Stimulated activated CD8-positive, alpha-beta memory T cell treated with anti-CD3 and anti-CD28 coated beads, Interleukin-15, amount 100 ng/mL, for 1 hour (primary cell): Measurements from ENCODE around the gene ESPNL.

Experiments
- DNase-seq: peaks from one replicate; pipeline ENCODE4 v3.0.0-alpha.2; 2020; ENCODE audit warnings: low read depth

The ESPNL gene

GRCh38 chr2:238128061-238128440 lies 27.9 kb downstream of the ESPNL start:
- no peak for DNase-seq

GRCh38 chr2:238128534-238129001 lies 28.4 kb downstream of the ESPNL start:
- no peak for DNase-seq

DNA sequence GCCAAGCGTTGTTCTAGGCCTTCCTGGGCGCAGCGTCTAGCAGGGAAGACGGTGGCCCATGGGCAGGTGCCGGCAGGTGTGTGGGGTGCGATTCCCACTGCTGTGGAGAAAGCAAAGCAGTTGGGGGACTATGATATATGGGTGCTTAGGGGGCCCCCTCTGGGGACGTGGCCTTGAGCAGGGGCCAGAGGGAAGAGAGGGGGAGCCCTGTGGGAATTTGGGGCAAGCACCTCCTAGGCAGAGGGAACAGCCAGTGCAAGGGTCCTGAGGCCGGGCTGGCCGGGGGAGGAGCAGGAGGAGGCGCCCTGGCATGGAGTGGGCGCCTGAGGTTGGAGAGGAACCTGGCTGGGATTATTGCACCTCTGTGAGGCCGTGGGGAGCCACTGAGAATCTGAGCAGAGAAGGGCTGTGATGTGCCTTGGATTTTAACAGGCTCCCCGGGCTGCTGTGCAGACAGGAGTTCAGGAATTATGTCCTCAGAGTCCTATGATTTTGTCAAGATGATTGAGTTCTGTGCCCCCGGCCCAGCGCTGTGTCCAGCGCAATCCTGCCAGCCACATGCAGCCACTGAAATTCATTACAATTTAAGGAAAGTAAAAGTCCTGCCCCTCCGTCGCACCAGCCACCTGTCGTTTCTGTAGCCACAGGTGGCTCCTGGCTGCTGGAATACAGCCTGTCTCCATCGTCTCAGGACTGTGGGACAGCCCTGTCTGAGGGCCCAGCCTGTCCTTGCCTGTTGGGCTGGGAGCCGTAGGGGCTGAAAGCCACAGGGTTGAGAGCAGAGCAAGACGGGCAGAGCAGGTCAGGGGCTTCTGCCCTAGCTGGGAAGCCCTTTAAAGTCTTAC lies 29.2 kb downstream of the ESPNL start:
- no peak for DNase-seq

GRCh38 chr2:238130111-238130695 lies 30.1 kb downstream of the ESPNL start:
- no peak for DNase-seq

DNA sequence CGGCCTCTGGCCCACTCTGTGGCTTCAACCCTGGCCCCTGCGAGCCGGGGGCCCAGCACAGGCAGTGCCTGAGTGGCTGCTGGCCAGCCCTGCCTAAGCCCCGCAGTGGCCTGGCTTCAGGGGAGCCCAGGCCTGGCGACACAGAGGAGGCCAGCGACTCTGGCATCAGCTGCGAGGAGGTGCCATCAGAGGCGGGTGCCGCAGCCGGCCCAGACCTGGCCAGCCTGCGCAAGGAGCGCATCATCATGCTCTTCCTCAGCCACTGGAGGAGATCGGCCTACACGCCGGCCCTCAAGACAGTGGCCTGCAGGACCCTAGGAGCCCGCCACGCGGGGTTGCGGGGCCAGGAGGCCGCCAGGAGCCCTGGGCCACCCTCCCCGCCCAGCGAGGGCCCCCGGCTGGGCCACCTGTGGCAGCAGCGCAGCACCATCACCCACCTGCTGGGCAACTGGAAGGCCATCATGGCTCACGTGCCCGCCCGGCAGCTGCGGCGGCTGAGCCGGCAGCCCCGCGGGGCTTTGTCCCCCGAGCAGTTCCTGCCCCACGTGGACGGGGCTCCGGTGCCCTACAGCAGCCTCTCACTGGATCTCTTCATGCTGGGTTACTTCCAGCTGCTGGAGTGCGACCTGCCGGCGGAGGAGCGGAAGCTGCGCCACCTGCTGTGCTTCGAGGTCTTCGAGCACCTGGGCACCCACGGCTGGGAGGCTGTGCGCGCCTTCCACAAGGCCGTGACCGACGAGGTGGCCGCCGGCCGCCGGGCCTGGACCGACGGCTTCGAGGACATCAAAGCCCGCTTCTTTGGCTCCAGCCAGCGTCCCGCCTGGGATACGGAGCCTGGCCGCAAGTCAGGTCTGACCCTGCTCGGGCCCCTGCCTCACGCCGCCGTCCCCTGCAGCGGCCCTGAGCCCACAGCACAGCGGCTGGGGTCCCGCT lies 30.8 kb downstream of the ESPNL start:
- DNase-seq, result no peak

GRCh38 chr2:238131761-238132462 lies 31.8 kb downstream of the ESPNL start:
- DNase-seq, result no peak

DNA sequence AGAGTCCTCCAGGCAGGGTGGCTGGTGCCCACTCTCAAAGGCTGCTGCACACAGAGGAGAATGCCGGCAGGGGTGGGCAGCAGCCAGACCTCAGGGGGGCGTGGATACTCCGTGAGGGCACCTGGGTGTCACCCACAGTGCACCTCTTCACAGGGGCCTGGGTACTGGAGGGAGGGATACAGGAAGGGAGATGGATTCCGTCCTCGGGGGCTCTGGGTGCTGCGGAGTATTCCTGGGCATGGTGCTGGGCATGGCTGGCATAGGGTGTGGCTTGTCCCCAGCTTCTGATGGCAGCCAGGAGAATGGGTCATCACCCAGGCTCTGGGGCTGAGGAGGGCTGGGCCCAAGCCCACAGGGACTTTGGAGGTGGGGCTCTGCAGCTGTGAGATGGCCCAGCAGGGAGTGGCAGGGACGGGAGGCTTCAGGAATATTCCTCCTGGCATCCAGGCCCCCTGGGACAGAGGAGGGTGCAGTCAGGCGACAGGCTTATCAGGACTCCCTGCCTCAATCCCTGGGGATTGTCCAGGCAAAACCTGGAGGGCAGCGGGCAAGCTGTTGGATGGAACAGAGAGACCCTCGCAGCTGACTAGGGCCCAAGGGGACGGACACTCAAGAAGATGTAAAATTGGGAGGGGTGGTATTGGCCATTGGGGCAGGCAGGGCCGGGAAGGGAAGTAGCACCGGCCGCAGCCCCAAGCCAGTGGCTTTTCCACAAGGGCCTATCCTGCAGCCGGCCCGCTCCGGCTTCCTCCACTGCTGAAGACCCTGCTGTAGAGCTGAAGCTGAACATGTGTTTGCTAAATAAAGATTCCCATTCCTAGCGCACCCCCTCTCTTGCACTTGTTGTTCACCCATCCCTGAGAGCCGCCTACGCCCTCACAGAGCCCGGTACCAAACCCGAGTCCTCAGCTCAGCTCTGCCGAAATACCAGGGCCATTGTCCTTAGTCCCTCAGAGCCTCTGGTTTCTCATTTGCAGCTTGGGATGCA lies 32.6 kb downstream of the ESPNL start:
- no peak for DNase-seq

DNA sequence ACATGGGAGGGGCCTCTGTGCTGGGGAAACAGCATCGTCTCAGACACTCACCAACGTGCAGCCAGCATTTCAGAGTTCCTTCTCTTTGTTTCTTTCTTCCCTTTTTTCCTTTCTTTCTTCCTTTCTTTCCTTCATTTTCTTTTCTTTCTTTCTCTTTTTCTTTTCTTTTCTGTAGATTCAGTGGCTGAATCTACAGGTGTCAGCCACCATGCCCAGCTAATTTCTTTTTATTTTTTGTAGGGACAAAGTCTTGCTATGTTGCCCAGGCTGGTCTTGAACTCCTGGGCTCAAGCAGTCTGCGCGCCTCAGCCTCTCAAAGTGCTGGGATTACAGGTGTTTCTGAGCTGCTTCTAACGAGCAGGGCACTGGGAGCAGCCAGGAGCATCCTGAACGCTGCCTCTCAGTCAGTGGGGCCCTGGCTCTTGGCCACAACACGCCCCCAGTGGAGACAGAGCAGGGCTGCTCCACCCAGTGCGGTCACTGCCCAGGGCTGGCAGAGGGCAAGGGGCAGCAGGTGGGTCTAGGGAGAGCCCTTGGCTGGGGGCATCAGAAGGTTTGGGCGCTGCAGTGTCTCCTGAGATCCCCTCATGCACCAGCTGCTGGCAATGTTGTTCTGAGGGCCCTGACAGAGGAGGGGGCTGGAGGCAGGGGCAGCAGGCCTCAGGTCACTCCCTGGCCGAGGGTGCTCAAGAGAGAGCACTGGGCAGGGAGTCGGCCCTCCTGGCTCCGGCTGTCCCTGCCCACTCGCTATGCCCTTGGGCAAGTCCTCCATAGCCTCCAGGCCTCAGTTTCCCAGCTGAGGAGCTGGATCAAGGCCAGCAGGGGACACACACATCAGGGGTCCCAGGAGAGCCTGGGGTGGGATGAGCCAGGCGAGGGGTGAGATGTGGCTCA lies 33.6 kb downstream of the ESPNL start:
- DNase-seq, result no peak

DNA sequence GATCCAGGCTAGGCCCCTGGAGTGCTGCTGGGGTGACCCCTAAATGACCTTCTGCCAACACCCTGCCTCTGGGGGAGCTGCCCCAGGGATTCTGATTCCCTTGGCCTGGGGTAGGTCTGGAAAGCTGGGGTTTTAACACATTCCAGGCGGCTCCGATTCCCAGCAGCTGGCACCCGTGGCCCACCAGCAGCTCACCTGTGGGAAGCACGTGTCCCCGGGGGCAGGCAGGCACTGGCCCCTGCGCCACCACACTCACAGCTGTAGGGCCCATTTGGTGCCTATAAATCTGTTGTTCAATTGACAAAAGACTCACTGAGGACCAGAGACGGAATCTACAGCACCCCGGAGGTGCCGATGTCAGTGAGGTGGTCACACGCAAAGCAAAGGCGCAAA lies 34.2 kb downstream of the ESPNL start:
- DNase-seq, result no peak

DNA sequence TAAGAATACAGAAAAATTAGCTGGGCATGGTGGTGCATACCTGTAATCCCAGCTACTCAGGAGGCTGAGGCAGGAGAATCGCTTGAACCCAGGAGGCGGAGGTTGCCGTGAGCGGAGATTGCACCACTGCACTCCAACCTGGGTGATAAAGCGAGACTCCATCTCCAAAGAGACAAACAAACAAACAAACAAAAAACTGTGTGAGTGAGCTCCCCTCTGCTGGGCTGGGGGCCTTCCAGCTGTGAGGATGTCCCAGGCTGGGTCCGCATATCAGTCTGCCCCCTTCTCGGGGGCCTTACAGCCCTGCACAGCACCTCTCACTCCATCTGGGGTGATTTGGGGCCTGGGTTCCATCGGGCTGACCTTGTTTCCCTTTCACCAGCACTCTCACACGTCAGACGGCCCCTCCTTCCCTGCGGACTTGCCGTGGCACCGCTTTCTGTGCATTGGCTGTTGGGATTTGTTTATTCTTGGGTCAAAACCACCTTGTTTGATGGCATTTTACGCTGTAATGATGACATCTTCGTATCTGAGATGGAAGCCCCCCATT lies 35.5 kb downstream of the ESPNL start:
- no peak for DNase-seq

DNA sequence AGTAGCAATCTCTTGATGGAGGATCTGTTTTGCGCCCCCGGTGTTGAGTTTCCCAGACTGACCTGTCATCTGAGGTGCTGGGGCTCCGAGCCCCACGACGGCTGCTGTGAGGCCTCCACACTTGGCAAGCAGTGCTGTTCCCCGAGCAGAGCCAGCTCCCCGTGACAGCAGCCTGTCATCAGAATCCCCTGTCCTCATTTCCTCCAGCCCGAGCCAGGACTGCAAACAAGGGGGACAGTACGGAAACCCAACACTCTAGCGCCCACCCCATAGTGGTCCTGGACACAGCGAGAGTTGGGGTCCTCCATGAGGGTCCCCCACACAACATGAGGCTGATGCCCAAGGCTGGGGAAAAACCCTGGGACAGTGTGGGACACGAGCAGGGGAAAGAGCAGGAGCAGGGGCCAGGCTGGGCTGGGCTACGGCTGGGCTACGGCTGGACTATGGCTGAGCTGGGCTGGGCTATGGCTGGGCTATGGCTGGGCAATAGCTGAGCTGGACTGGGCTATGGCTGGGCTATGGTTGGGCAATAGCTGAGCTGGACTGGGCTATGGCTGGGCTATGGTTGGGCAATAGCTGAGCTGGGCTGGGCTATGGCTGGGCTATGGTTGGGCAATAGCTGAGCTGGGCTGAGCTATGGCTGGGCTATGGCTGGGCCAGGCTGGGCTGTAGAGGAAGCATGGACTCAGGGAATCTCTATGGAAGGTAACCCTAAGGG lies 36.8 kb downstream of the ESPNL start:
- DNase-seq, result no peak

- no peak for DNase-seq
Observed at GRCh38 chr2:238137885-238138284, 37.7 kb downstream of the ESPNL start.

GRCh38 chr2:238138331-238139195 lies 38.4 kb downstream of the ESPNL start, which contains the start of gene KLHL30:
TSS of gene KLHL30 (plus strand) at chr2:238138668. CDS start at chr2:238140755, 2,087 bp downstream.
- DNase-seq, result no peak

GRCh38 chr2:238139196-238140039 lies 39.3 kb downstream of the ESPNL start:
- DNase-seq, result no peak

- no peak for DNase-seq
Observed at GRCh38 chr2:238140040-238140439, 39.9 kb downstream of the ESPNL start.

DNA sequence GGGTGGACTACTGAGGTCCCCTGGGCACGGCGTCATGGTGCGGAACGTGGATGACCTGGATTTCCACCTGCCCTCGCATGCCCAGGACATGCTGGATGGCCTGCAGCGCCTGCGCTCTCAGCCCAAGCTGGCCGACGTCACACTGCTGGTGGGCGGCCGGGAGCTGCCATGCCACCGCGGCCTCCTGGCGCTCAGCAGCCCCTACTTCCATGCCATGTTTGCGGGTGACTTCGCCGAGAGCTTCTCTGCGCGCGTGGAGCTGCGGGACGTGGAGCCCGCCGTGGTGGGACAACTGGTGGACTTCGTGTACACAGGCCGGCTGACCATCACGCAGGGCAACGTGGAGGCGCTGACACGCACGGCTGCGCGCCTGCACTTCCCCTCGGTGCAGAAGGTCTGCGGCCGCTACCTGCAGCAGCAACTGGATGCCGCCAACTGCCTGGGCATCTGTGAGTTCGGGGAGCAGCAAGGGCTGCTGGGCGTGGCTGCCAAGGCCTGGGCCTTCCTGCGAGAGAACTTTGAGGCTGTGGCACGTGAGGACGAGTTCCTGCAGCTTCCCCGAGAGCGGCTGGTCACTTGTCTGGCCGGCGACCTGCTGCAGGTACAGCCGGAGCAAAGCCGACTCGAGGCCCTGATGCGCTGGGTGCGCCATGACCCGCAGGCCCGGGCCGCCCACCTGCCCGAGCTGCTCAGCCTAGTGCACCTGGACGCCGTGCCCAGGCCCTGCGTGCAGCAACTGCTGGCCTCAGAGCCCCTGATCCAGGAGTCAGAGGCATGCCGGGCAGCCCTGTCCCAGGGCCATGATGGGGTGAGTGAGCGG lies 40.8 kb downstream of the ESPNL start:
- no peak for DNase-seq
